Loucy (cell line): ENCODE results near the gene FRMD4A.

Experiments used
- H2AFZ ChIP-seq: fragments of 200-600 bp; sonication (generic); 2 replicates; pipeline ENCODE4 v1.6.0; 2016; ENCODE audit warnings: antibody characterized with exemption, mild to moderate bottlenecking, low read length, moderate library complexity
- H3F3A ChIP-seq: fragments of 200-600 bp; 2 replicates; pipeline ENCODE4 v1.6.0; 2016; ENCODE audit warnings: antibody characterized with exemption, low read depth, mild to moderate bottlenecking
- H3K27me3 ChIP-seq: fragments of 200-600 bp; sonication (generic); 2 replicates; pipeline ENCODE4 v1.6.1; 2014; ENCODE audit warnings: low read length, mild to moderate bottlenecking; ENCODE audit not compliant: insufficient read depth, poor library complexity, severe bottlenecking
- H3K36me3 ChIP-seq: fragments of 200-600 bp; sonication (generic); 2 replicates; pipeline ENCODE4 v1.6.1; 2016; ENCODE audit warnings: low read length; ENCODE audit not compliant: insufficient read depth
- H3K4me1 ChIP-seq: fragments of 200-600 bp; sonication (generic); 2 replicates; pipeline ENCODE4 v1.5.1; 2014; ENCODE audit warnings: low read length, mild to moderate bottlenecking; ENCODE audit not compliant: insufficient read depth, poor library complexity, severe bottlenecking
- H3K4me2 ChIP-seq: fragments of 200-600 bp; sonication (generic); 2 replicates; pipeline ENCODE4 v1.6.0; 2014; ENCODE audit warnings: antibody characterized with exemption, low read length, low read depth, mild to moderate bottlenecking; ENCODE audit not compliant: poor library complexity, severe bottlenecking
- H3K4me3 ChIP-seq: fragments of 200-600 bp; sonication (generic); 2 replicates; pipeline ENCODE4 v1.5.1; 2014; ENCODE audit warnings: low read length, mild to moderate bottlenecking, mixed read lengths; ENCODE audit not compliant: poor library complexity, severe bottlenecking
- H3K79me2 ChIP-seq: fragments of 200-600 bp; sonication (generic); 2 replicates; pipeline ENCODE4 v1.6.1; 2014; ENCODE audit warnings: low read length; ENCODE audit not compliant: insufficient read depth
- H3K9ac ChIP-seq: fragments of 200-600 bp; sonication (generic); 2 replicates; pipeline ENCODE4 v1.6.0; 2014; ENCODE audit warnings: mild to moderate bottlenecking, low read depth, low read length, moderate library complexity; ENCODE audit not compliant: poor library complexity, severe bottlenecking
- H3K9me2 ChIP-seq: fragments of 200-600 bp; sonication (generic); replicated peaks from 2 replicates; pipeline ENCODE4 v1.6.1; 2016; ENCODE audit warnings: low read depth, low read length, mixed read lengths
- H3K9me3 ChIP-seq: fragments of 200-600 bp; sonication (generic); 2 replicates; pipeline ENCODE4 v1.6.1; 2014; ENCODE audit warnings: mild to moderate bottlenecking, antibody characterized with exemption, low read length, low read depth; ENCODE audit not compliant: insufficient read depth
- H4K20me1 ChIP-seq: fragments of 200-600 bp; sonication (generic); 2 replicates; pipeline ENCODE4 v1.6.0; 2014; ENCODE audit warnings: antibody characterized with exemption, low read length, mild to moderate bottlenecking; ENCODE audit not compliant: insufficient read depth, poor library complexity, severe bottlenecking
- CTCF ChIP-seq: fragments of 200-600 bp; sonication (generic); conservative IDR thresholded peaks from 2 replicates; pipeline ENCODE4 v1.5.1; 2014; ENCODE audit warnings: mild to moderate bottlenecking, antibody characterized with exemption, low read length
- EZH2phosphoT487 ChIP-seq: fragments of 200-600 bp; IDR thresholded peaks from 2 replicates; pipeline ENCODE4 v1.6.1; 2018; ENCODE audit warnings: antibody characterized with exemption, mild to moderate bottlenecking, moderate library complexity, borderline replicate concordance

Gene FRMD4A

GRCh38 chr10:14102056-14102455 is 228.7 kb downstream of the FRMD4A start:
- Histone ChIP-seq H4K20me1 (no peaks in the 10 kb centered on the region), H3K9ac (no peak overlapping the region), H3K9me3 (no peaks in the 10 kb centered on the region; the same call in 1 of the 2 replicates), H2AFZ (no peak overlapping the region), H3K27me3 (no peaks in the 10 kb centered on the region), H3K4me2 (no peak overlapping the region), H3F3A (no peaks in the 10 kb centered on the region), H3K79me2 (no peaks in the 10 kb centered on the region), H3K9me2 (no peaks in the 10 kb centered on the region), H3K4me1 (no peaks in the 10 kb centered on the region), H3K4me3 (no peak overlapping the region), H3K36me3 (no peaks in the 10 kb centered on the region)
- TF ChIP-seq EZH2phosphoT487, result no peak

- Histone ChIP-seq H3K9me2 (no peaks in the 10 kb centered on the region), H4K20me1 (no peaks in the 10 kb centered on the region), H3F3A (no peaks in the 10 kb centered on the region), H3K4me3 (no peak overlapping the region), H3K27me3 (no peaks in the 10 kb centered on the region), H3K9me3 (no peaks in the 10 kb centered on the region), H3K4me1 (no peaks in the 10 kb centered on the region), H3K36me3 (no peaks in the 10 kb centered on the region), H2AFZ (no peak overlapping the region), H3K79me2 (no peaks in the 10 kb centered on the region), H3K9ac (no peak overlapping the region), H3K4me2 (no peak overlapping the region)
- TF ChIP-seq EZH2phosphoT487, result no peak
These were observed 230.8 kb downstream of the FRMD4A start for GRCh38 chr10:14099885-14100284.

GRCh38 chr10:14093730-14094484 is 236.8 kb downstream of the FRMD4A start:
- no peaks in the 10 kb centered on the region for H3F3A ChIP-seq
- H2AFZ ChIP-seq, result no peak overlapping the region
- no peak overlapping the region for H3K4me3 ChIP-seq
- no peaks in the 10 kb centered on the region for H3K9me2 ChIP-seq
- no peaks in the 10 kb centered on the region for H3K79me2 ChIP-seq
- H3K9ac ChIP-seq, result no peak overlapping the region
- no peaks in the 10 kb centered on the region for H3K36me3 ChIP-seq
- H3K4me2 ChIP-seq, result no peak overlapping the region
- no peaks in the 10 kb centered on the region for H3K27me3 ChIP-seq
- TF ChIP-seq EZH2phosphoT487 (no peak), CTCF (peak; percentile 21; the same call in 1 of the 2 replicates)
- H3K9me3 ChIP-seq, result no peaks in the 10 kb centered on the region
- H4K20me1 ChIP-seq, result no peaks in the 10 kb centered on the region
- no peaks in the 10 kb centered on the region for H3K4me1 ChIP-seq

GRCh38 chr10:14092799-14093198 is 237.9 kb downstream of the FRMD4A start:
- H3K4me3 ChIP-seq, result no peak overlapping the region
- no peaks in the 10 kb centered on the region for H3K4me1 ChIP-seq
- H3F3A ChIP-seq, result no peaks in the 10 kb centered on the region
- H3K4me2 ChIP-seq, result no peak overlapping the region
- H3K9me3 ChIP-seq, result no peaks in the 10 kb centered on the region
- H3K27me3 ChIP-seq, result no peaks in the 10 kb centered on the region
- no peaks in the 10 kb centered on the region for H3K79me2 ChIP-seq
- no peaks in the 10 kb centered on the region for H3K9me2 ChIP-seq
- TF ChIP-seq CTCF (no peak), EZH2phosphoT487 (no peak)
- H2AFZ ChIP-seq, result no peak overlapping the region
- no peaks in the 10 kb centered on the region for H3K36me3 ChIP-seq
- no peaks in the 10 kb centered on the region for H4K20me1 ChIP-seq
- no peak overlapping the region for H3K9ac ChIP-seq
